Adrenal gland (tissue), 5 donors: ENCODE measurements around the gene ATF2.

Source experiments
- CTCF ChIP-seq, 6 experiments: fragments of 450-650 bp in 4 of 6; fragments of 200-600 bp in 2 of 6; sonication (generic) in 1 of 6; IDR thresholded peaks; 1 replicate in 5 of 6; 2 replicates in 1 of 6; pipeline versions ENCODE4 v1.5.1 to v1.8.0; 2016 to 2021; ENCODE audit warnings: antibody characterized with exemption in 6 of 6, mild to moderate bottlenecking in 2 of 6, moderate library complexity in 1 of 6
- POLR2A ChIP-seq, 2 donors: fragments of 450-650 bp; IDR thresholded peaks; one replicate each; pipeline ENCODE4 v1.6.1; 2017; ENCODE audit warnings: antibody characterized with exemption in 2 of 2, mild to moderate bottlenecking in 2 of 2, moderate library complexity in 1 of 2
- donor health status: DM: no; HTN: no; CAD: no.

GRCh38 chr2:175123254-175123653 is 44.7 kb downstream of the ATF2 start:
- TF ChIP-seq CTCF (IDR thresholded peaks at IDR 0.05) (no peak), POLR2A (IDR thresholded peaks at IDR 0.05) (no peak)
